GM23338 (cell line): Measurements from ENCODE around the gene JAGN1. TPM values are rescaled to one million over a fixed set of nuclear protein-coding genes. Genes with fewer than 3 reads are reported as not detected.
A peak's percentile ranks its signal among the peaks of the same experiment; 100 is the strongest.

Source experiments
- ATAC-seq: fragments of 200-7000 bp; cut with Tn5 transposase; 3 replicates; pipeline ENCODE4 v1.9.1; 2020
- DNase-seq: peaks from one replicate; pipeline ENCODE4 v3.0.0-alpha.2; 2015; ENCODE audit warnings: low spot score
- H2AFZ ChIP-seq: fragments of 200-600 bp; sonication (generic); 2 replicates; pipeline ENCODE4 v1.8.0; 2016; ENCODE audit warnings: antibody characterized with exemption, mild to moderate bottlenecking, moderate library complexity
- H3F3A ChIP-seq: fragments of 200-600 bp; sonication (generic); replicated peaks from 2 replicates; pipeline ENCODE4 v1.8.0; 2017; ENCODE audit warnings: antibody characterized with exemption, mixed run types, low read depth
- H3K27ac ChIP-seq: fragments of 200-600 bp; sonication (generic); 2 replicates; pipeline ENCODE4 v1.6.1; 2016; ENCODE audit warnings: low read depth
- H3K27me3 ChIP-seq: fragments of 200-600 bp; sonication (generic); 2 replicates; pipeline ENCODE4 v1.8.0; 2016; ENCODE audit warnings: mild to moderate bottlenecking, mixed run types, moderate library complexity; ENCODE audit not compliant: insufficient read depth
- H3K36me3 ChIP-seq: fragments of 200-600 bp; sonication (generic); 2 replicates; pipeline ENCODE4 v1.8.0; 2016; ENCODE audit warnings: mild to moderate bottlenecking; ENCODE audit not compliant: insufficient read depth
- H3K4me1 ChIP-seq: fragments of 200-600 bp; sonication (generic); 2 replicates; pipeline ENCODE4 v1.8.0; 2016; ENCODE audit warnings: mild to moderate bottlenecking, moderate library complexity; ENCODE audit not compliant: insufficient read depth
- H3K4me2 ChIP-seq: fragments of 200-600 bp; sonication (generic); 2 replicates; pipeline ENCODE4 v1.7.1; 2017; ENCODE audit warnings: mixed run types
- H3K4me3 ChIP-seq: fragments of 200-600 bp; sonication (generic); 2 replicates; pipeline ENCODE4 v1.6.1; 2016; ENCODE audit warnings: mixed run types
- H3K79me2 ChIP-seq: fragments of 200-600 bp; sonication (generic); replicated peaks from 2 replicates; pipeline ENCODE4 v1.8.0; 2017; ENCODE audit warnings: mild to moderate bottlenecking; ENCODE audit not compliant: insufficient read depth
- H3K9me2 ChIP-seq: fragments of 200-600 bp; sonication (generic); 2 replicates; pipeline ENCODE4 v1.8.0; 2017; ENCODE audit not compliant: insufficient read depth
- H4K20me1 ChIP-seq: fragments of 200-600 bp; sonication (generic); replicated peaks from 2 replicates; pipeline ENCODE4 v1.8.0; 2017; ENCODE audit warnings: mild to moderate bottlenecking; ENCODE audit not compliant: insufficient read depth
- H3K27ac Mint-ChIP-seq: 2 replicates; pipeline ENCODE4 v1.8.0; 2020; ENCODE audit warnings: inconsistent platforms, mild to moderate bottlenecking, moderate library complexity, mixed read lengths
- H3K27me3 Mint-ChIP-seq: 3 replicates; pipeline ENCODE4 v1.8.0; 2022; ENCODE audit warnings: low read depth, mild to moderate bottlenecking, moderate library complexity, mixed read lengths, inconsistent platforms; ENCODE audit not compliant: insufficient read depth, poor library complexity
- H3K36me3 Mint-ChIP-seq: 3 replicates; pipeline ENCODE4 v1.8.0; 2021; ENCODE audit warnings: low read depth, mild to moderate bottlenecking, inconsistent platforms, moderate library complexity, mixed read lengths
- H3K4me1 Mint-ChIP-seq: 3 replicates; pipeline ENCODE4 v1.8.0; 2020; ENCODE audit warnings: mild to moderate bottlenecking, inconsistent platforms, mixed read lengths
- H3K4me3 Mint-ChIP-seq: 3 replicates; pipeline ENCODE4 v1.8.0; 2021; ENCODE audit warnings: moderate library complexity, mild to moderate bottlenecking, inconsistent platforms, mixed read lengths
- H3K9me3 Mint-ChIP-seq: 3 replicates; pipeline ENCODE4 v1.8.0; 2020; ENCODE audit warnings: moderate library complexity, mild to moderate bottlenecking, inconsistent platforms, mixed read lengths
- CREB1 ChIP-seq: fragments of 250-450 bp; sonication (Bioruptor Pico); IDR thresholded peaks from 2 replicates; pipeline ENCODE4 v1.5.0; 2020; ENCODE audit warnings: low read depth, mild to moderate bottlenecking, moderate library complexity
- EZH2 ChIP-seq: fragments of 200-600 bp; sonication (generic); IDR thresholded peaks from one replicate; pipeline ENCODE4 v1.8.0; 2017; ENCODE audit warnings: antibody characterized with exemption, mild to moderate bottlenecking, low read depth; ENCODE audit not compliant: unreplicated experiment
- EZH2phosphoT487 ChIP-seq: fragments of 200-600 bp; sonication (generic); IDR thresholded peaks from one replicate; pipeline ENCODE4 v1.8.1; 2018; ENCODE audit warnings: antibody characterized with exemption; ENCODE audit not compliant: unreplicated experiment
- JUNB ChIP-seq: IDR thresholded peaks from one replicate; pipeline ENCODE4 v1.6.1; 2016; ENCODE audit warnings: antibody characterized with exemption; ENCODE audit not compliant: unreplicated experiment
- NANOG ChIP-seq: IDR thresholded peaks from 2 replicates; pipeline ENCODE4 v1.6.1; 2016; ENCODE audit warnings: antibody characterized with exemption, borderline replicate concordance
- POLR2AphosphoS5 ChIP-seq: IDR thresholded peaks from 2 replicates; pipeline ENCODE4 v1.6.1; 2016; ENCODE audit warnings: antibody characterized with exemption, low read depth
- REST ChIP-seq: IDR thresholded peaks from one replicate; pipeline ENCODE4 v1.6.1; 2018; ENCODE audit warnings: antibody characterized with exemption; ENCODE audit not compliant: unreplicated experiment
- STAT1 ChIP-seq: IDR thresholded peaks from one replicate; pipeline ENCODE4 v1.6.1; 2016; ENCODE audit warnings: antibody characterized with exemption; ENCODE audit not compliant: unreplicated experiment
- ZNF114 ChIP-seq: fragments of 250-450 bp; sonication (Bioruptor Pico); IDR thresholded peaks from 2 replicates; pipeline ENCODE4 v1.5.0; 2020; ENCODE audit warnings: mild to moderate bottlenecking, moderate library complexity
- ZNF331 ChIP-seq: fragments of 250-450 bp; sonication (Bioruptor Pico); IDR thresholded peaks from 2 replicates; pipeline ENCODE4 v1.5.0; 2020; ENCODE audit warnings: low read depth, mild to moderate bottlenecking, moderate library complexity
- ZNF462 ChIP-seq: fragments of 250-450 bp; sonication (Bioruptor Pico); IDR thresholded peaks from 2 replicates; pipeline ENCODE4 v1.5.0; 2020; ENCODE audit warnings: mild to moderate bottlenecking, moderate library complexity
- polyA plus RNA-seq: library from polyadenylated mRNA; unstranded; fragments of >200 nt; fragmentation: Nextera tagmentation; extraction: Ambion mirVana; gene quantifications from 2 replicates; pipeline ENCODE4 v1.2.1, GENCODE V29; 2016
- total RNA-seq: library from RNA; depleted of rRNA; stranded (reverse); fragments of >200 nt; shearing (Covaris generic); gene quantifications from 2 replicates; pipeline ENCODE4 v1.2.3, GENCODE V29; 2014
- TF ChIP-seq, protein P1 (sequence below): IDR thresholded peaks from 2 replicates; pipeline ENCODE4 v1.6.1; 2016; ENCODE audit warnings: antibody characterized with exemption
- TF ChIP-seq, protein P2 (sequence below), 2 experiments: fragments of 200-600 bp in 1 of 2; sonication (generic) in 1 of 2; conservative IDR thresholded peaks; 2 replicates each; pipeline versions ENCODE4 v1.5.1 to v1.6.1; 2016 to 2017; ENCODE audit warnings: antibody characterized with exemption in 2 of 2, low read depth in 2 of 2, mild to moderate bottlenecking in 2 of 2, moderate library complexity in 1 of 2

The JAGN1 gene
- total and polyA plus RNA-seq, 2 experiments from 2014 or later, result 22.5 to 32.0 TPM

GRCh38 chr3:9883706-9884554 is 6.5 kb upstream of the JAGN1 start:
- Histone ChIP-seq H2AFZ (peak overlapping the region; percentile 35; the same call in 1 of the 2 replicates), H3F3A (no peaks in the 10 kb centered on the region), H3K9me2 (no peaks in the 10 kb centered on the region), H3K27ac (no peak overlapping the region), H3K4me3 (no peak overlapping the region), H3K4me2 (no peak overlapping the region), H3K4me1 (no peaks in the 10 kb centered on the region), H3K36me3 (no peaks in the 10 kb centered on the region), H3K27me3 (no peaks in the 10 kb centered on the region), H4K20me1 (no peaks in the 10 kb centered on the region), H3K79me2 (no peaks in the 10 kb centered on the region)
- DNase-seq (no peak), ATAC-seq (no peak)
- H3K36me3 Mint-ChIP-seq, result no peaks in the 10 kb centered on the region
- H3K27me3 Mint-ChIP-seq, result peaks cover 5% of the 10 kb centered on the region
- no peak overlapping the region for H3K27ac Mint-ChIP-seq
- TF ChIP-seq ZNF114 (CRISPR knock-in tag) (no peak), NANOG (no peak), ZNF462 (CRISPR knock-in tag) (no peak), CREB1 (CRISPR knock-in tag) (no peak), REST (no peak), EZH2phosphoT487 (no peak), STAT1 (no peak), JUNB (no peak), POLR2AphosphoS5 (no peak), EZH2 (no peak), ZNF331 (CRISPR knock-in tag) (no peak)
- TF ChIP-seq, protein P1, sequence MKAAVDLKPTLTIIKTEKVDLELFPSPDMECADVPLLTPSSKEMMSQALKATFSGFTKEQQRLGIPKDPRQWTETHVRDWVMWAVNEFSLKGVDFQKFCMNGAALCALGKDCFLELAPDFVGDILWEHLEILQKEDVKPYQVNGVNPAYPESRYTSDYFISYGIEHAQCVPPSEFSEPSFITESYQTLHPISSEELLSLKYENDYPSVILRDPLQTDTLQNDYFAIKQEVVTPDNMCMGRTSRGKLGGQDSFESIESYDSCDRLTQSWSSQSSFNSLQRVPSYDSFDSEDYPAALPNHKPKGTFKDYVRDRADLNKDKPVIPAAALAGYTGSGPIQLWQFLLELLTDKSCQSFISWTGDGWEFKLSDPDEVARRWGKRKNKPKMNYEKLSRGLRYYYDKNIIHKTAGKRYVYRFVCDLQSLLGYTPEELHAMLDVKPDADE, result no peak
- TF ChIP-seq, protein P2, sequence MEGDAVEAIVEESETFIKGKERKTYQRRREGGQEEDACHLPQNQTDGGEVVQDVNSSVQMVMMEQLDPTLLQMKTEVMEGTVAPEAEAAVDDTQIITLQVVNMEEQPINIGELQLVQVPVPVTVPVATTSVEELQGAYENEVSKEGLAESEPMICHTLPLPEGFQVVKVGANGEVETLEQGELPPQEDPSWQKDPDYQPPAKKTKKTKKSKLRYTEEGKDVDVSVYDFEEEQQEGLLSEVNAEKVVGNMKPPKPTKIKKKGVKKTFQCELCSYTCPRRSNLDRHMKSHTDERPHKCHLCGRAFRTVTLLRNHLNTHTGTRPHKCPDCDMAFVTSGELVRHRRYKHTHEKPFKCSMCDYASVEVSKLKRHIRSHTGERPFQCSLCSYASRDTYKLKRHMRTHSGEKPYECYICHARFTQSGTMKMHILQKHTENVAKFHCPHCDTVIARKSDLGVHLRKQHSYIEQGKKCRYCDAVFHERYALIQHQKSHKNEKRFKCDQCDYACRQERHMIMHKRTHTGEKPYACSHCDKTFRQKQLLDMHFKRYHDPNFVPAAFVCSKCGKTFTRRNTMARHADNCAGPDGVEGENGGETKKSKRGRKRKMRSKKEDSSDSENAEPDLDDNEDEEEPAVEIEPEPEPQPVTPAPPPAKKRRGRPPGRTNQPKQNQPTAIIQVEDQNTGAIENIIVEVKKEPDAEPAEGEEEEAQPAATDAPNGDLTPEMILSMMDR (conservative IDR thresholded peaks at IDR 0.05; ENCODE audit: low read depth in 2 of 2), result no peak
- no peak overlapping the region for H3K4me3 Mint-ChIP-seq
- H3K4me1 Mint-ChIP-seq, result no peaks in the 10 kb centered on the region
- H3K9me3 Mint-ChIP-seq, result no peaks in the 10 kb centered on the region
